Endometrial microvascular endothelial cells (primary cell): Measurements from ENCODE around the gene STX7. TPM values are rescaled to one million over a fixed set of nuclear protein-coding genes. Genes with fewer than 3 reads are reported as not detected.
"Not testable (repeated sequence)": the region's sequence is repeated elsewhere in the genome, so short reads cannot be mapped to it uniquely, and the experiment has no call there.

Source experiments
- in situ Hi-C: cut with HindIII; loops from 2 replicates; pipeline ENCODE4 v1.10.0; 2017; ENCODE audit warnings: low sequenced_read_pairs, low pct_unique_long_range_greater_than_20kb; ENCODE audit errors: inconsistent ontology term
- total RNA-seq: library from RNA; depleted of rRNA; stranded (reverse); fragments of >200 nt; gene quantifications from one replicate; pipeline ENCODE4 v1.2.3, GENCODE V29; 2015; ENCODE audit errors: inconsistent ontology term

STX7 gene, protein sequence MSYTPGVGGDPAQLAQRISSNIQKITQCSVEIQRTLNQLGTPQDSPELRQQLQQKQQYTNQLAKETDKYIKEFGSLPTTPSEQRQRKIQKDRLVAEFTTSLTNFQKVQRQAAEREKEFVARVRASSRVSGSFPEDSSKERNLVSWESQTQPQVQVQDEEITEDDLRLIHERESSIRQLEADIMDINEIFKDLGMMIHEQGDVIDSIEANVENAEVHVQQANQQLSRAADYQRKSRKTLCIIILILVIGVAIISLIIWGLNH
- total RNA-seq: 18.7 TPM

DNA sequence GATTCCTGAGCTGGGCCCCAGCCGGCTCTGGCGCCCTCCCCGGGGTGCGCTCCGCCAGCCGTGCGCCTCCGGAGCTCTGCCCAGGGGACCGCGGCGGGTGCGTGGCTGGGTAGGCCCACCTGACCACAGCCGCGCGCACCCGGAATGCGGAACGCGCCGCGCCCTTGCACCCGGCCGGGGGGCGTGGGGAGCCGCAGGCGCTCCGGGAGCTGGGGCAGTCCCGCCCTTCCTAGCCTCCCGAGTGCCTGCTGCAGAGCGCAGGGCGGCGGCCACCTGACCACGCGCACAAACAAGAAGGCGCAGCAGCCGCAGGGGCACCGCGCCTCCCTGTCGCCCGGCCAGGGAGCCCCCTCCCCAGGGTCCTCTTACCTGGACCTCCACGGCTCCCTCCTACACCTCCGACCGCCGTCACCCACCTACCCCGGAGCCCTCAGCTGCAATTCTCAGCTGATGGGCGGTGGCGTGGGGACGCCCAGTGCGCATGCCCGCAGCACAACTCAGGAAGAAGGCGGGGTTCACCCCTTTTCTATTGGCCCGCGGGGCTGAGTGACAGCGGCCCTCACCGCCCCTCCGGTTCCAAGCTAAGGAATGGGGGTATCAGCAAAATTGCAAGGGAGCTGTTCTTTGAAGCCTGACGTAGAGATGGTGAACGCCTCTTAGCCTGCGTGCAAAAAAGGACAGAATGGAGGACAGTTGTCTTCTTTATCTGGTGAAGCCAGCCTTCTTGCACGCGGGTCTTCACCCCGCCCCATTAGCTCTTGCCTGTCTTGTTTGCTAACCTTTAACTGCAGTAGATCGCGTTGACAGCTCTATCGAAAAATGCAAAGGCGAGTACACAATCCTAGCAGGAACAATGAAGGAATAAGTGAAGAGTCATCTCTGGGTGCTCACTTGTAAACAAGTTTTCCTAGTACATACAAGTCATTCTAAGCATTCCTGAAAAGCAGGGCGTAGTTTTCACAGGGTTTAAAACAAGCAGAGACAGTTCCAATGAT is at the start of gene STX7:
TSS of gene STX7 (minus strand) at position 479 of the 995 bp plus-strand sequence. CDS start 9,586 bp downstream, outside the sequence.
- in situ Hi-C loops: no loop called here

DNA sequence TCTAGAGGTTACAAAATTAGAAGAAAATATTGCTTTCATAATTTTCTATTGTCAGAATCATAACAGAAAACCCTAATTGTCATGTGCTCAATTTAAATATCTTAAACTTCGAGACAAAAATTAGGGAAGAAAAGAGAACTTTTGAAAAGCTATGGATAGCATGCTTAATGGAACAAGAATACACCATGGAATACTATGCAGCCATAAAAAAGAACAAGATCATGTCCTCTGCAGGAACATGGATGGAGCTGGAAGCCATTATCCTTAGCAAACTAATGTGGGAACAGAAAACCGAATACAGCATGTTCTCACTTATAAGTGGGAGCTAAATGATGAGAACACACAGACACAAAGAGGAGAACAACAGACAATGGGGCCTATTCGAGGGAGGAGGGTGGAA is 47.2 kb upstream of the STX7 start:
- in situ Hi-C loops: not testable (repeated sequence)

DNA sequence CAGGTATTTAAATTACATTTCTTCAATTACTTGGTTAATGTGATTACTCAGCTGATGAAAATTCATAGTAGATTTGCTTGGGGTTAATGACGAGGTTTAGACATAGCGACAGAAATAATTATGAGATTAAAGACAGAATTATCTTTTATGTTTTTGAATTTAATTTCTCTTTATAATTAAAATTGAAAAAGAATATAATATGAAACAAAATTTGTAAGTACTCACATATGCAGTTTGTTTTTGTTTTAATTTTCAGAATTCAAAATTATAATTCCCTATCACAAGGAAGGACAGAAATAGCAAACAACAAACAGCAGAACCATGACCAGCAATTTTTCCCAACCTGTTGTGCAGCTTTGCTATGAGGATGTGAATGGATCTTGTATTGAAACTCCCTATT is 39.5 kb upstream of the STX7 start, which contains the start of gene TAAR8:
TSS of gene TAAR8 (plus strand) at position 301 of the 400 bp plus-strand sequence. CDS start at position 322, 21 bp downstream.
- in situ Hi-C loops: no loop called here

DNA sequence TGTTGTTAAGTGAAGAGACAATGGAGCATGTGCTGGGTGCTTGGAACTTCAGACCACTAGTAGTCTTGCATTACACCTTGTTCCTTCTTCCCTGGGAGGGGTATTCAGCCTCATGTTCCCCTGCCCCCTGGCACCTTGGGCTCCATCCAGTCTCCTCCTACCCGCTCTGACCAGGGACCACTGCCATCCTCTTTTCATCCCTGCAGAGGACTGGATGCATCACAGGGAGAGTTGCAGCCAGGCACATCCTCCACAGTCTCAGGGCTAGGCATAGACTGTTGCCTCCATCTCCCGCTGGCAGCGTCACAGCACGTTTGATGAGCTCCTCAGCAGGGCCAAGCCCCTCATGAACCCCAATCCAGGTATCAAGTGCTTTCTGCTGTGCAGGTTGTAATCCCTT is 38.3 kb upstream of the STX7 start:
- in situ Hi-C loops: no loop called here

DNA sequence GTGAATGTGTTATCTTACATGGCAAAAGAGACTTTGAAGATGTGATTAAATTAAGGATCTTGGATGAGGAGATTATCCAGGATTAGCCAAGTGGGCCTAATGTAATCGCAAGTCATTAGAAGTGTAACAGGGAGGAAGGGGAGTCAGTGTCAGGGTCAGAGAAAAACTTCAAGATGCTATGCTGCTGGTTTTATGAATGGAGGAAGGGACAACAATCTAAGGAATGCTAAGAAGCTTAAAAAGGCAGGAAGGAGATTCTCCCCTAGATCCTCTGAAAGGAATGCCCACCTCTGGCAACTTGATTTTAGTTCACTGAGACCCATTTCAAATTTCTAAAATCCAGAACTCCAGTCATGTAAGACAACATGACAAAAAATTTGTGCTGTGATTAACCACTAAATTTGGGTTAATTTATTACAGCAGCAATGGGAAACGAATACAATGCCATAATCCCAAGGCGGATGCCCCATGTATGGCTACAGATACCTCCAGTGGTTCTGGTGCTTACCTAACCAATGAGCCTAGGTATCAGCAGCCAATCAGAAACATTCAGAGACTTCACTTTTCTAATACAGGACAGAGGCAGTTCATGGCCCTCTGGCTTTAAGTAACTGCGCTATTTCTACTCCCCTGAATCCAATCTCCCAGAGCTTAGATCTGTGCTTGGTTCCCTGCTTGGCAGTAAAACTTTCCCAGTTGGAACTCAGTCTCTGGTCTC is 36.0 kb upstream of the STX7 start:
- in situ Hi-C loops: no loop called here

DNA sequence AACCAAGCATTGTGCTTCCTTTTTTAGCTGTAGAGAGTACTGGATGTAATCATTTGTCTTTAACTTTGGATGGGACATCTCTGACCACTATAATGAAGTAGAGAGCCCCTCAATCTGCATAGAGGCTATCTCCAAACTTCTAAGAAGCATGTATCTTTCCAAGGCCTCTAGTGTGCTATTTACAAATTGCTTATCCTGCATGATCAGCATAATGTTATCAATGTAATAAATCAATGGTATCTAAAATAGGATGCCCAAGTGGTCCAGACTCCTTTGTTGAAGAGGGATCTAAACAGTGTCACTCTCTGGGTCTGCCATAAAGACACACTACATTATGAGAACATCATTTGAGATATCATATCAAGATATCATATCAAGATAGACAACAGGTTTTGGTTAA is 31.9 kb upstream of the STX7 start:
- in situ Hi-C loops: no loop called here

DNA sequence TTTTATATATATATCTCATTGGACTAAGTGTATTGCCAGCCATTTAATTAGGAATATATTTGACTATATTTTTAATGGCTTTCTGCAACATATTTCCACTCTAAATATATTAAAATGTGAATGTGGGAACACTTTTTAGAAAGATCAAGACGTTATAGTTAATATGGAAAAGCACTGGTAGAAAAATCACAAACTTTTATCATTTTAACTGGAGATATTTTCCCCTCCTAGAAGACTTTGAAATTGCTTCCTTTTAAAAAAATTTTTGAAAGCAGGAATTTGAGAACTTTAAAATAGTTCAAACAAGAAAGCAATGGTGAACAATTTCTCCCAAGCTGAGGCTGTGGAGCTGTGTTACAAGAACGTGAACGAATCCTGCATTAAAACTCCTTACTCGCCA is 25.1 kb upstream of the STX7 start, which contains the start of gene TAAR9:
TSS of gene TAAR9 (plus strand) at position 301 of the 400 bp plus-strand sequence. CDS start at position 314, 13 bp downstream.
- in situ Hi-C loops: no loop called here

DNA sequence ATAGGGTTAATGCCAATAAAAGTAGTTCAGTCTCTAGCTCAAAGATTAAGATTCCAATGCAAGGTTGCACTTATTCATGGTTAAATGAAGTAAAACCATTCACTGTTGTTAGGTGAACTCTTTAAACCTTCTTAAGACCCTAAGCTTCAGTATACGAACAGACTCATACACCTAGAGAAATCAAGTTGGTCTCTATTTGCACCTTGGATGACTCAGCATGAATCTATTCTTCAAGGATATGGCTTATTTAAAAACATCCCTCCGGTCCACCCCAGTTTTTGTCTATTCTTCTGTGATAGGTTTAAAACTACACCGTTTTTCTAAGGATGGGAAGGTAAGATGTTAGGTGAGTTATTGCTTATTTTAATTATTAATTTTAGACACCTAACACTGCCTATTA is 24.2 kb upstream of the STX7 start:
- in situ Hi-C loops: no loop called here

DNA sequence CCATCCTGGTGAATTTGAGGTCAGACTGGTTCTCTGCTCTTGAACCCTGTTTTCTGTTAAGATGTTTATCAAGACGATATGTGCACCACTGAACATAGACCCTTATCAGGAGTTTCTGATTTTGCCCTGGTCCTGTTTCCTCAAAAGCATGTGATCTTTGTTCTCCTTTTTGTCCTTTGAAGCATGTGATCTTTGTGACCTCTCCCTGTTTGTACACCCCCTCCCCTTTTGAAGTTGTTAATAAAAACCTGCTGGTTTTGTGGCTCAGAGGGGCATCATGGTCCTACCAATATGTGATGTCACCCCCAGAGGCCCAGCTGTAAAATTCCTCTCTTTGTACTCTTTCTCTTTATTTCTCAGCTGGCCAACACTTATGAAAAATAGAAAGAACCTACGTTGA is 21.6 kb upstream of the STX7 start:
- in situ Hi-C loops: not testable (repeated sequence)

DNA sequence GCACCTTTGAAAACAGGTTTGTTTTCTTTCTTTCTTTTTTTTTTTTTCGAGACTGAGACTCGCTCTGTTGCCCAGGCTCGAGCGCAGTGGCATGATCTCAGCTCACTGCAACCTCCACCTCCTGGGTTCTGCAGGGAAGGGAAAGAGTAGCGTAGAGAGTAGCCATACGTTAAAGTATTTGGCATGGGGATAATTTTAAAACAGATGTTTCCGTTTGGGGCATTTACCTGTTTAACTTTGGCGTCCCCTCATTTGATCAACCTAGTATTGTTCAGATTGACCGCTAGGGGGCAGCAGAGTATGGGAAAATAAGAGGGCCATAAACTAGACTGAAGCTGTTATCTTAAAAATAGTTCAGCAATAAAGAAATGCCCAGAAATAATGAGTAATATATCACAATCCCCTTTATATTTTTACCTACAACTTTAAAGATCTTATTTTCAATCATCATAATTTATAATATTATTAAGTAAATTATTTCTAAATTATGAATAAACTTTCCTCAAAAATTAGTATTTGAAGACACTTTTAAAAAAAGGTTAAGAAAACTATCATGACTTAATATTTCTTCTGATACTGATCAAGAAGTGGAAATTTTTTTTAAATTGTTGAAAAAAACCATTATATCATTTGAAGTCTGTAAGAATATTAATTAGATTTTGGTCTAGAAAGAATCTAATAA is 17.5 kb upstream of the STX7 start:
- in situ Hi-C loops: no loop called here

DNA sequence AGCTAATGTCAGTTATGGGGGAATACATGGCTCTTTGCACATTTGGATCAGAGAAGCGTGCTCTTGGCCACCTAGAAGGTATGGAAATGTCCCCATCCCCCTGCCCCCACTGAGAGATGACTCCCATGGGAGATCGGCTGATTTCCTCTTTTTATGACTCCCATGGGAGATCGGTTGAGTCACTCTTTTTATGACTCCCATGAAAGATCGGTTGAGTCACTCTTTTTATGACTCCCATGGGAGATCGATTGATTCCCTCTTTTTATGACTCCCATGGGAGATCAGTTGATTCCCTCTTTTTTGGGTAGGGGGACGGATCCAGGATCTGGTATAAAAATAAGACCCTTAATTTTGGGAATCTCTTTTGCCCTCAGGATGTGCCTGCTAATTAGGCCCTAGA is 14.9 kb upstream of the STX7 start:
- in situ Hi-C loops: no loop called here

DNA sequence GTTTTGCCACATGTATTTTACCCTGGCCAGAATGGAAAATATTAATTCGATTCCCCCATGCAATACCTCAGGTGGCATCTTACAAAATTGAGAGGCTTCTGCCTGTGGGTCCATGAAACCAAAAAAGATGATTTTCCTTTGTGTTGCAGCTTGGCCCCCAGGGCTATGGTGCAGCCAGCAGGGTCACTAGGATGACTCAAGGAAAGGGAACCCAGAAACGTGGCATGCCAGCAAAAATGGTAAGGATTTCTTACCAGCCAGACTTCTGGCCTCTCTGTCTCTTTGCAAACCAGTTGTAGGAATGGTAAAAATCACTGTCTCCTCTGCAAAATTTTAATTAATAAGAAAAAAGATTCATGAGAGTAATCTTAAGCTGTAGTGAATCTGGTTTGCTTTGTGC is 13.5 kb upstream of the STX7 start:
- in situ Hi-C loops: no loop called here

DNA sequence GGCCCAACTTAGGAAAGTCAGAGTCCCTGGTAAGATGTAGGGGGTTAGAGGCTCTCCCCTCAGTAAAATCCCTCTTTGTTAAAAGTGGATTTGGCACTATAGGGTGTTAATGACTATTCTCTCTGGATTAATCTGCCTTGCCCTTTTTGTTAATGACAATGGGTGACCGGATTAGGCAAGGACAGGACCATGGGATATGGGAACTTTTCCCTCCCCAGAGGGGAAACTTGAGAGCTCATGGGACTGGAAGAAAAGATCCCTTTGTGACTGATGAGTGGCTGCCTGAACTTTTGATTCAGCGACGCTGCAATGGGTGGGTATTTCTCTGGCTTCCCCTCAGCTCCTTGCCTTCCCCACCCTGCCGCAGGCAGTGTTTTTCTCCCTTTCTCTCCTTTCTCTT is 12.9 kb upstream of the STX7 start:
- in situ Hi-C loops: no loop called here

DNA sequence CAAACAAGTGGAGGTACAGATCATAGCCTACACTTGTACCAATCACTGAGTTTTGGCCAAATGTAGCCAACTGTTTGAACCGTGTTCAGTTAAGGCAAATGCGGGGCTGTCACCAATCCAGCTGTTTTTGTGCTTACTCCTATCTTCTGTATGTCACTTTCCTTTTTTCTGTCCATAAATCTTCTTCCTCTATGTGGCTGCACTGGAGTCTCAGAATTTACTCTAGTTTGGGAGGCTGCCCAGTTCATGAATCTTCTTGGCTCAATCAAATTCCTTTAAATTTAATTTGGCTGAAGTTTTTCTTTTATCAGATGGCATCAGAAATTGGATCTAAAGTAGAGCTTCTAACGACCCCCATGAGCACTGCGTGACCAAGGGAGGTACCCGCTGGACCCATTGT is 11.7 kb upstream of the STX7 start:
- in situ Hi-C loops: no loop called here

DNA sequence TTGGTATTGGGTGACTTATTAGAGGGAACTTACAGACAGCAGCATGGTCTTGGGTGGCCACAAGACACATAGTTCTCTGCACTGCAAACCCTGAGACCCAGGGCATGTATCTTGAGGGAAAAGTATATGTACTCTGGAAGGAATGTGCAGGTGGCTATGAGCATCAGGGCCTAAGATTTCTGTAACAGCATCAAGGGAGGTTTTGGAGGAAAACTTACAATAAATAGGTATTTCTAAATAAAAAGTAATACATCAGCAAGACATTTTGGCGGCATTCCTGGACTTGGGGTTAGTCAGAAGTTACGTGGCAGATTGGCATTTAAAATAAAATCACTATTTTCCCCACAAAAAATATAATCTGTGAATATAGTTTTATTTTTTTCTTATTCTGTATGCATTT is 8.0 kb upstream of the STX7 start:
- in situ Hi-C loops: no loop called here

DNA sequence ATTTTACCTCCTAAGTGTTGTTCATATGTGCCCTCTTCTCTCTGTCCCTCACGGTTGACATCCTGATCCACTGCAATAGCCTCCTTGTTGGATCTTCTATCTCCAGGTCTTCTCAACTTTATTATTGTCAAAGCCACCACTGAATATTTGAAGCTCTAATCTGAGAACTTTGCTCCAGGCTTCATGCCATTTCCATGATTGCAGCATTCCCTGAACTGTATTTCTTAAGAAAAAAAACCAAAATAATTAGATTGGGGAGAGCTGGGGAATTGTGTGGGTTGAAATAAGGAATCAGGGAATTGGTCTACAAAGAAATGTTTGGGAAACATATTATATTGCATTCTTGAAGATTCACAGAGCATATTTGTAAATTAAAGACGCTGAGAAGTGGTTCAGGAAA is 2.5 kb upstream of the STX7 start:
- in situ Hi-C loops: no loop called here

DNA sequence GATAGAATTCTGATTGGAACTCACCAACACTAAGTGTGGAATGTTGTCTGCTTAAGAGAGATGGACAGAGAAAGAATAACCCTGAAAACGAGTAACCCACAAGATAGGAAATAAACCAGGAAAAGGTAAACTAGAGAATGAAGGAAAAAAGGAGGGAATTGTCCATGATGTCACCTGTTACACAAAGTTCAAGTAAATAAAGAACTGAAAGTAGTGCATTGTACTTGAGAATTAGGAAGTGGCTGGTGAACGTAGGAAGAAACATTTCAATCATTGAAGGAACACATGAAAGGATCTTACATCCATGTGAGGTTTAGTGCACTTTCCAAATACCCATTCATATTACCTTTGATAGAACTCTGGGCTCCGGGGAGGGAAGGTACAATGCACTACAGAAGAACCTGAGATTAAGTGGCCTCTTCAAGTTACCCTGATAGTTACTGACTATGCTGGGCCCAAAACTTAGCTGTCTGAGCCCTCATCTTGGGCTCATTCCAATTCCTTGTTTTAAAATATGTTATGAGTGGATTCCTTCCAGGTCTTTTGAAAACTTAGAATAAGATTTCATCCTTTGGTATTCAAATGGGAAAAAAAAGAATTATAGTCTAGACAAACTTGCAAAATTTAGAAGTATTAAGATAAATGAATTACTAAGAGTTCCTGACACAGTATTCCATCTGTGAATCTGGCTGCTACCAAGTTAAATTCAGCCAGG is 1.1 kb upstream of the STX7 start:
- in situ Hi-C loops: no loop called here

DNA sequence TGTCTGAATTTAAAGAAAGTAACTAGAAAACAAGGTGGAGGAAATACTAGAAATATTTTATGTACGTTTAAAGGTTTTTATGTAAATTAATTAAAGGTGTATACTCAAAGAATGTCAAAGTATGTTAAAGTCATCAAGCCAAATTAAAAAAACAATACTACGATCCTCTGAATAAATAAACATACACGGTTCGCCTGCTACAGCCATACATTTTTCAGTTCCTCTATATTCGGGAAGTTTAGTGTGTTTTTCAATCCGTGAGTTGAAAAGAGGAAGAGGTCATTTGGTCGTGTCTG is 626 bp downstream of the STX7 start:
- in situ Hi-C loops: no loop called here
